Measurements from ENCODE around the gene URB1.

The URB1 gene

GRCh38 chr21:32346951-32347350 lies 45.9 kb downstream of the URB1 start:
- TF ChIP-seq EZH2phosphoT487 (IDR thresholded peaks at IDR 0.05; ENCODE audit: borderline replicate concordance), result no peak
- no peak for TF ChIP-seq CTCF (conservative IDR thresholded peaks at IDR 0.05; ENCODE audit: low read length)
- Histone ChIP-seq H3F3A (ENCODE audit: low read depth) (no peaks in the 10 kb centered on the region), H3K9me3 (ENCODE audit: insufficient read depth, low read depth, low read length) (0 out of 2 replicates have a peak, but pooled peaks cover 2% of the 10 kb centered on the region), H3K36me3 (ENCODE audit: insufficient read depth, low read length) (peaks cover 18% of the 10 kb centered on the region; the same call in 1 of the 2 replicates), H4K20me1 (ENCODE audit: insufficient read depth, low read length, poor library complexity, severe bottlenecking) (no peaks in the 10 kb centered on the region), H3K9ac (ENCODE audit: low read depth, low read length, poor library complexity, severe bottlenecking) (no peak overlapping the region), H3K79me2 (ENCODE audit: insufficient read depth, low read length) (no peaks in the 10 kb centered on the region), H2AFZ (ENCODE audit: low read length) (no peak overlapping the region), H3K9me2 (replicated peaks; ENCODE audit: low read depth, low read length) (no peaks in the 10 kb centered on the region), H3K4me2 (ENCODE audit: low read depth, low read length, poor library complexity, severe bottlenecking) (no peak overlapping the region), H3K27me3 (ENCODE audit: insufficient read depth, low read length, poor library complexity, severe bottlenecking) (no peaks in the 10 kb centered on the region), H3K4me3 (ENCODE audit: low read length, poor library complexity, severe bottlenecking) (no peak overlapping the region), H3K4me1 (ENCODE audit: insufficient read depth, low read length, poor library complexity, severe bottlenecking) (no peaks in the 10 kb centered on the region)

- Histone ChIP-seq H3F3A (ENCODE audit: low read depth) (no peaks in the 10 kb centered on the region), H3K4me1 (ENCODE audit: insufficient read depth, low read length, poor library complexity, severe bottlenecking) (no peaks in the 10 kb centered on the region), H3K36me3 (ENCODE audit: insufficient read depth, low read length) (peaks cover 21% of the 10 kb centered on the region; the same call in 1 of the 2 replicates), H2AFZ (ENCODE audit: low read length) (no peak overlapping the region), H4K20me1 (ENCODE audit: insufficient read depth, low read length, poor library complexity, severe bottlenecking) (no peaks in the 10 kb centered on the region), H3K27me3 (ENCODE audit: insufficient read depth, low read length, poor library complexity, severe bottlenecking) (no peaks in the 10 kb centered on the region), H3K79me2 (ENCODE audit: insufficient read depth, low read length) (no peaks in the 10 kb centered on the region), H3K9me2 (replicated peaks; ENCODE audit: low read depth, low read length) (no peaks in the 10 kb centered on the region), H3K4me2 (ENCODE audit: low read depth, low read length, poor library complexity, severe bottlenecking) (no peak overlapping the region), H3K9me3 (ENCODE audit: insufficient read depth, low read depth, low read length) (0 out of 2 replicates have a peak, but pooled peaks cover 2% of the 10 kb centered on the region), H3K9ac (ENCODE audit: low read depth, low read length, poor library complexity, severe bottlenecking) (no peak overlapping the region), H3K4me3 (ENCODE audit: low read length, poor library complexity, severe bottlenecking) (no peak overlapping the region)
- no peak for TF ChIP-seq EZH2phosphoT487 (IDR thresholded peaks at IDR 0.05; ENCODE audit: borderline replicate concordance)
Observed at GRCh38 chr21:32340863-32341848, 51.7 kb downstream of the URB1 start.

DNA sequence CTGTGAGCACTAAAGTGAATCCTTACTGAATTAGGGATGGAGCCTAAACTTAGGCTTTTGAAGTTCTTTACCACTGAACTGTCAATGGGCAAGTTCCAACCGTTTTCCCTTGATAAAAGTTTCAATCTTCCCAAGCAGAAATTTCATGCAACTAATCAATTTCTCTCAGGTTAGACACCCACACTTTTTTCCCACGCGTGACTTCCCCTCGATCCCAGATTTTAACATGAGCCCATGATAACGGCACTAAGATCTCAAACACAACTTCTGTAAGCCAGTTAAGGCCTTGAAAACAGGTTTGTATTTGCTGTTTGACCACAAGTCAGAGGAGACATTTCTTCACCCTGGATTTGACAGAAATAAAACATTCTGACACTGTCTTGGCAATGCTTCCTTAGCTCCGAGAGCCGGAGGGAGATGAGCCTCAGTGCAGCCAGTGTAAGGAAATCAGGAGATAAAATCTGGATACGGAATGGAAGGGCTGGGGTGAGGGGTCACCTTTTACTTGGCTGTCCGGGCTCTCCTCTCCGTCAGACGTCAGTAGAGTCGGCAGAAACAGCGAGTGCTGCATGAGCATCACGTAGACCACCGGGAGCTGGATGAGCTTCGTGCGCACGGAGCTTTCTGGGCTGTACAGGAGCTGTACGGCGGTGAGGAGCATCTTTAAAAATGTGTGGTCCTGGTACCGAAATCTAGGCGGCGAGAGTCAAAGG lies 54.4 kb downstream of the URB1 start:
- Histone ChIP-seq H3K27me3 (ENCODE audit: insufficient read depth, low read length, poor library complexity, severe bottlenecking) (no peaks in the 10 kb centered on the region), H3F3A (ENCODE audit: low read depth) (no peaks in the 10 kb centered on the region), H3K9ac (ENCODE audit: low read depth, low read length, poor library complexity, severe bottlenecking) (no peak overlapping the region), H3K4me3 (ENCODE audit: low read length, poor library complexity, severe bottlenecking) (no peak overlapping the region), H3K36me3 (ENCODE audit: insufficient read depth, low read length) (peaks cover 13% of the 10 kb centered on the region; the same call in 1 of the 2 replicates), H3K4me2 (ENCODE audit: low read depth, low read length, poor library complexity, severe bottlenecking) (no peak overlapping the region), H4K20me1 (ENCODE audit: insufficient read depth, low read length, poor library complexity, severe bottlenecking) (no peaks in the 10 kb centered on the region), H3K79me2 (ENCODE audit: insufficient read depth, low read length) (no peaks in the 10 kb centered on the region), H3K9me3 (ENCODE audit: insufficient read depth, low read depth, low read length) (no peaks in the 10 kb centered on the region), H3K9me2 (replicated peaks; ENCODE audit: low read depth, low read length) (no peaks in the 10 kb centered on the region), H2AFZ (ENCODE audit: low read length) (no peak overlapping the region), H3K4me1 (ENCODE audit: insufficient read depth, low read length, poor library complexity, severe bottlenecking) (no peaks in the 10 kb centered on the region)
- no peak for TF ChIP-seq CTCF (conservative IDR thresholded peaks at IDR 0.05; ENCODE audit: low read length)
- TF ChIP-seq EZH2phosphoT487 (IDR thresholded peaks at IDR 0.05; ENCODE audit: borderline replicate concordance), result no peak

Measured in Loucy (cell line).